HepG2 (cell line): ENCODE data around the gene ACTL8. TPM values are rescaled to one million over a fixed set of nuclear protein-coding genes. Genes with fewer than 3 reads are reported as not detected.

Experiments used
- BHLHE40 ChIP-seq: IDR thresholded peaks from 2 replicates; pipeline ENCODE4 v1.6.1; 2011; ENCODE audit warnings: low read length, improper control_type of control experiment
- CEBPG ChIP-seq: IDR thresholded peaks from 2 replicates; pipeline ENCODE4 v1.6.1; 2016
- CENPX ChIP-seq: sonication (generic); formaldehyde crosslinking; IDR thresholded peaks from 2 replicates; pipeline ENCODE4 v1.9.0; 2021; ENCODE audit warnings: mild to moderate bottlenecking, missing genetic modification reagents, moderate library complexity
- ERF ChIP-seq: IDR thresholded peaks from 2 replicates; pipeline ENCODE4 v1.6.1; 2018; ENCODE audit warnings: missing biosample characterization, missing genetic modification reagents
- GTF3A ChIP-seq: sonication (generic); formaldehyde crosslinking; conservative IDR thresholded peaks from 2 replicates; pipeline ENCODE4 v1.4.0; 2020; ENCODE audit warnings: mild to moderate bottlenecking, missing genetic modification reagents
- IKZF4 ChIP-seq: sonication (generic); formaldehyde crosslinking; IDR thresholded peaks from 2 replicates; pipeline ENCODE4 v1.5.1; 2020; ENCODE audit warnings: borderline replicate concordance, mild to moderate bottlenecking, low read depth, missing genetic modification reagents; ENCODE audit errors: not compliant biosample characterization
- MNT ChIP-seq: fragments of 450-650 bp; IDR thresholded peaks from 2 replicates; pipeline ENCODE4 v1.6.1; 2016
- MYC ChIP-seq: sonication (generic); formaldehyde crosslinking; IDR thresholded peaks from 2 replicates; pipeline ENCODE4 v1.9.0; 2021; ENCODE audit warnings: missing genetic modification reagents, borderline replicate concordance
- SRSF9 ChIP-seq: fragments of 200-400 bp; formaldehyde crosslinking; IDR thresholded peaks from 2 replicates; pipeline ENCODE4 v1.6.1; 2018; ENCODE audit warnings: borderline replicate concordance, mild to moderate bottlenecking, low read depth, low read length; ENCODE audit not compliant: insufficient read depth, poor library complexity, severe bottlenecking
- ZBTB3 ChIP-seq: sonication (generic); formaldehyde crosslinking; IDR thresholded peaks from 2 replicates; pipeline ENCODE4 v1.4.0; 2020; ENCODE audit warnings: low read depth, mild to moderate bottlenecking, moderate library complexity, missing genetic modification reagents, borderline replicate concordance
- ZBTB8A ChIP-seq: sonication (generic); formaldehyde crosslinking; IDR thresholded peaks from 2 replicates; pipeline ENCODE4 v1.4.0; 2020; ENCODE audit warnings: mild to moderate bottlenecking, low read depth, missing genetic modification reagents, borderline replicate concordance
- ZFP90 ChIP-seq: sonication (generic); formaldehyde crosslinking; IDR thresholded peaks from 2 replicates; pipeline ENCODE4 v1.8.0; 2022; ENCODE audit warnings: missing genetic modification reagents, mild to moderate bottlenecking, inconsistent platforms, borderline replicate concordance
- ZFP91 ChIP-seq: sonication (generic); formaldehyde crosslinking; IDR thresholded peaks from 2 replicates; pipeline ENCODE4 v1.9.0; 2022; ENCODE audit warnings: missing genetic modification reagents, mild to moderate bottlenecking, borderline replicate concordance
- ZNF207 ChIP-seq: fragments of 450-650 bp; IDR thresholded peaks from 2 replicates; pipeline ENCODE4 v1.6.1; 2016; ENCODE audit warnings: antibody characterized with exemption, borderline replicate concordance
- ZNF225 ChIP-seq: sonication (generic); formaldehyde crosslinking; IDR thresholded peaks from 2 replicates; pipeline ENCODE4 v1.4.0; 2020; ENCODE audit warnings: mild to moderate bottlenecking, missing genetic modification reagents
- ZNF263 ChIP-seq: sonication (generic); formaldehyde crosslinking; IDR thresholded peaks from 2 replicates; pipeline ENCODE4 v1.4.0; 2020; ENCODE audit warnings: missing genetic modification reagents
- ZNF512 ChIP-seq: sonication (generic); formaldehyde crosslinking; IDR thresholded peaks from 2 replicates; pipeline ENCODE4 v1.4.0; 2020; ENCODE audit warnings: mild to moderate bottlenecking, missing genetic modification reagents
- ZNF564 ChIP-seq: sonication (generic); formaldehyde crosslinking; IDR thresholded peaks from 2 replicates; pipeline ENCODE4 v1.8.1; 2023; ENCODE audit warnings: mild to moderate bottlenecking, missing genetic modification reagents
- polyA plus RNA-seq, 8 experiments: library from polyadenylated mRNA; depleted of rRNA in 3 of 8; stranded (reverse) in 7 of 8; unstranded in 1 of 8; fragments of >200 nt; fragmentation: Illumina TruSeq in 4 of 8; extraction: Trizol in 4 of 8; gene quantifications; 2 replicates each; pipeline versions ENCODE4 v1.2.1 to v1.2.3, GENCODE V29; 2011 to 2016; ENCODE audit warnings: low read depth in 4 of 8, missing spikeins in 1 of 8, mixed read lengths in 1 of 8; ENCODE audit not compliant: insufficient read depth in 1 of 8
- total RNA-seq, 5 experiments: library from RNA; depleted of rRNA; stranded (reverse); fragments of >200 nt; fragmentation: Illumina TruSeq; extraction: Trizol; gene quantifications; 2 replicates each; pipeline ENCODE4 v1.2.3, GENCODE V29; 2016; ENCODE audit warnings: low read depth in 1 of 5
- TF ChIP-seq, protein P1 (sequence below): sonication (generic); formaldehyde crosslinking; IDR thresholded peaks from 2 replicates; pipeline ENCODE4 v1.5.1; 2020; ENCODE audit warnings: mild to moderate bottlenecking, missing genetic modification reagents
- TF ChIP-seq, protein P2 (sequence below): sonication (generic); formaldehyde crosslinking; IDR thresholded peaks from 2 replicates; pipeline ENCODE4 v1.5.0; 2020; ENCODE audit warnings: missing genetic modification reagents, mild to moderate bottlenecking, borderline replicate concordance

The ACTL8 gene
- total and polyA plus RNA-seq, 2 of the 13 experiments (the other 11 are each of a cell fraction or from before 2014, with no cell fraction given): 0.09 to 0.64 TPM

GRCh38 chr1:17759114-17759513 is 4.0 kb downstream of the ACTL8 start (continued):
- TF ChIP-seq, protein P1, sequence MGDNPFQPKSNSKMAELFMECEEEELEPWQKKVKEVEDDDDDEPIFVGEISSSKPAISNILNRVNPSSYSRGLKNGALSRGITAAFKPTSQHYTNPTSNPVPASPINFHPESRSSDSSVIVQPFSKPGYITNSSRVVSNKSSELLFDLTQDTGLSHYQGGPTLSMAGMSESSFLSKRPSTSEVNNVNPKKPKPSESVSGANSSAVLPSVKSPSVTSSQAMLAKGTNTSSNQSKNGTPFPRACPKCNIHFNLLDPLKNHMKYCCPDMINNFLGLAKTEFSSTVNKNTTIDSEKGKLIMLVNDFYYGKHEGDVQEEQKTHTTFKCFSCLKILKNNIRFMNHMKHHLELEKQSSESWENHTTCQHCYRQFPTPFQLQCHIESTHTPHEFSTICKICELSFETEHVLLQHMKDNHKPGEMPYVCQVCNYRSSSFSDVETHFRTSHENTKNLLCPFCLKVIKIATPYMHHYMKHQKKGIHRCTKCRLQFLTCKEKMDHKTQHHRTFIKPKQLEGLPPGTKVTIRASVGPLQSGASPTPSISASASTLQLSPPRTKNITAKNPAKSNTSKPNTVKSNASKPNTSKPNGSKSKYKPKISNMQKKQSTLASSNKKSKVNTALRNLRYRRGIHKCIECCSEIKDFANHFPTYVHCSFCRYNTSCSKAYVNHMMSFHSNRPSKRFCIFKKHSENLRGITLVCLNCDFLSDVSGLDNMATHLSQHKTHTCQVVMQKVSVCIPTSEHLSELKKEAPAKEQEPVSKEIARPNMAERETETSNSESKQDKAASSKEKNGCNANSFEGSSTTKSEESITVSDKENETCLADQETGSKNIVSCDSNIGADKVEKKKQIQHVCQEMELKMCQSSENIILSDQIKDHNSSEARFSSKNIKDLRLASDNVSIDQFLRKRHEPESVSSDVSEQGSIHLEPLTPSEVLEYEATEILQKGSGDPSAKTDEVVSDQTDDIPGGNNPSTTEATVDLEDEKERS (CRISPR knock-in tag): peak; percentile 70; the same call in 1 of the 2 replicates
- TF ChIP-seq ZFP91 (CRISPR knock-in tag) (peak; percentile 44; the same call in 1 of the 2 replicates), ZBTB3 (no peak), ZNF263 (CRISPR knock-in tag) (no peak), ZNF512 (CRISPR knock-in tag) (no peak), CENPX (CRISPR knock-in tag) (no peak), ERF (CRISPR knock-in tag) (no peak), IKZF4 (CRISPR knock-in tag) (no peak), CEBPG (CRISPR knock-in tag) (no peak), MNT (peak; percentile 50; the same call in 1 of the 2 replicates), SRSF9 (no peak), ZNF564 (CRISPR knock-in tag) (no peak), MYC (peak; percentile 80; the same call in 1 of the 2 replicates), GTF3A (CRISPR knock-in tag) (no peak), ZNF225 (CRISPR knock-in tag) (no peak), ZFP90 (CRISPR knock-in tag) (no peak), ZNF207 (no peak), ZBTB8A (CRISPR knock-in tag) (no peak), BHLHE40 (peak; percentile 25; the same call in 1 of the 2 replicates)
- TF ChIP-seq, protein P2, sequence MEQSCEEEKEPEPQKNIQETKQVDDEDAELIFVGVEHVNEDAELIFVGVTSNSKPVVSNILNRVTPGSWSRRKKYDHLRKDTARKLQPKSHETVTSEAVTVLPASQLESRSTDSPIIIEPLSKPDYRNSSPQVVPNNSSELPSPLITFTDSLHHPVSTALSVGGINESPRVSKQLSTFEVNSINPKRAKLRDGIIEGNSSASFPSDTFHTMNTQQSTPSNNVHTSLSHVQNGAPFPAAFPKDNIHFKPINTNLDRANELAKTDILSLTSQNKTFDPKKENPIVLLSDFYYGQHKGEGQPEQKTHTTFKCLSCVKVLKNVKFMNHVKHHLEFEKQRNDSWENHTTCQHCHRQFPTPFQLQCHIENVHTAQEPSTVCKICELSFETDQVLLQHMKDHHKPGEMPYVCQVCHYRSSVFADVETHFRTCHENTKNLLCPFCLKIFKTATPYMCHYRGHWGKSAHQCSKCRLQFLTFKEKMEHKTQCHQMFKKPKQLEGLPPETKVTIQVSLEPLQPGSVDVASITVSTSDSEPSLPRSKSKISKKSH (CRISPR knock-in tag): peak; percentile 66; the same call in 1 of the 2 replicates
